Measurements from ENCODE around the gene HIVEP2.

The HIVEP2 gene

DNA sequence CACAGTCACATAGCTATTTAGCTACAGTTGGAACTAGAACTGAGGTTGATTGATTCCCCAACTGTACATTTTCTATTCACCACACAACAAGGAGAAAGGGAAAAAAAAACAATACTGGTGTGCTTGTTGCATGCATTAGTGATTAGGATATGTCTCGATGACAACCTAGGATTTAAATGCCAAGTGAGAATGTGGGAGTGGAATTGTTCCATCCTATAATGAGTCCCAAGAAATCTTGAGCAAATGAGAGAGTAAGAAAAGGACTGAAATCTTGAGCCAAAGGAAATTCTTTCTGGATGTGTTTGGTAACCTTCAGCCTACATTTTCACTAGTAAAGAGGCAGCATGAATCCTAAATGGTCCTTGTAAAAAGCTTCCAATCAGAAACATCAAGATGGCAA lies 232.7 kb downstream of the HIVEP2 start:
- DNase-seq (ENCODE audit: low read depth, low spot score), result no peak
- H3K4me3 ChIP-seq (ENCODE audit: low read depth, low read length), result no peak overlapping the region
- TF ChIP-seq, protein P1, sequence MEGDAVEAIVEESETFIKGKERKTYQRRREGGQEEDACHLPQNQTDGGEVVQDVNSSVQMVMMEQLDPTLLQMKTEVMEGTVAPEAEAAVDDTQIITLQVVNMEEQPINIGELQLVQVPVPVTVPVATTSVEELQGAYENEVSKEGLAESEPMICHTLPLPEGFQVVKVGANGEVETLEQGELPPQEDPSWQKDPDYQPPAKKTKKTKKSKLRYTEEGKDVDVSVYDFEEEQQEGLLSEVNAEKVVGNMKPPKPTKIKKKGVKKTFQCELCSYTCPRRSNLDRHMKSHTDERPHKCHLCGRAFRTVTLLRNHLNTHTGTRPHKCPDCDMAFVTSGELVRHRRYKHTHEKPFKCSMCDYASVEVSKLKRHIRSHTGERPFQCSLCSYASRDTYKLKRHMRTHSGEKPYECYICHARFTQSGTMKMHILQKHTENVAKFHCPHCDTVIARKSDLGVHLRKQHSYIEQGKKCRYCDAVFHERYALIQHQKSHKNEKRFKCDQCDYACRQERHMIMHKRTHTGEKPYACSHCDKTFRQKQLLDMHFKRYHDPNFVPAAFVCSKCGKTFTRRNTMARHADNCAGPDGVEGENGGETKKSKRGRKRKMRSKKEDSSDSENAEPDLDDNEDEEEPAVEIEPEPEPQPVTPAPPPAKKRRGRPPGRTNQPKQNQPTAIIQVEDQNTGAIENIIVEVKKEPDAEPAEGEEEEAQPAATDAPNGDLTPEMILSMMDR (IDR thresholded peaks at IDR 0.05; ENCODE audit: low read depth, low read length), result no peak
- in situ Hi-C loops (cut with HindIII; ENCODE audit: low sequenced_read_pairs), result no loop called here

GRCh38 chr6:142708651-142709050 lies 236.3 kb downstream of the HIVEP2 start:
- no peak for DNase-seq (ENCODE audit: low read depth, low spot score)
- H3K4me3 ChIP-seq (ENCODE audit: low read depth, low read length), result no peak overlapping the region
- TF ChIP-seq, protein P1 (IDR thresholded peaks at IDR 0.05; ENCODE audit: low read depth, low read length), result no peak
- in situ Hi-C loops (cut with HindIII; ENCODE audit: low sequenced_read_pairs), result no loop called here

DNA sequence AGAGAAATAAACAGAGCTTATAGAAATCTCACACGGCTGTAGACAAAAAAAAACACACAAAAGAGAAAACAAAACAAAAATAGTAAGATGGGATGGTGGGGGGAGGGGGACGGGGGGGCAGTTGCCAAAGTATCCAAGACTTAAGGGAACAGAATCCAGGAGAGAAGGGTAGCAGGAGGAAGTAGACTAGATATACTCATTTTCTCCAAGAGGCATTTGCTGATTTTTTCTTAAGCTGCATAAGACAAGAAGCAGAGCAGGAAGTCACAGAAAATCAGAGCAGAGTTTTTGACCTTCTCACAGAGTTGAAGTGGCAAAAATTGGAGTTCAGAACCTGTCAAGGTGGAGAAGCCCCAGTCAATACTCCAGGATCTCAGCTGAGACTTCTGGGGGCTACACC lies 237.7 kb downstream of the HIVEP2 start:
- no peak overlapping the region for H3K4me3 ChIP-seq (ENCODE audit: low read depth, low read length)
- TF ChIP-seq, protein P1 (IDR thresholded peaks at IDR 0.05; ENCODE audit: low read depth, low read length), result no peak
- in situ Hi-C loops (cut with HindIII; ENCODE audit: low sequenced_read_pairs), result no loop called here
- no peak for DNase-seq (ENCODE audit: low read depth, low spot score)

- in situ Hi-C loops (cut with HindIII; ENCODE audit: low sequenced_read_pairs), result no loop called here
- no peak for DNase-seq (ENCODE audit: low read depth, low spot score)
- H3K4me3 ChIP-seq (ENCODE audit: low read depth, low read length), result no peak overlapping the region
- TF ChIP-seq, protein P1 (IDR thresholded peaks at IDR 0.05; ENCODE audit: low read depth, low read length), result no peak
These were observed 238.8 kb downstream of the HIVEP2 start for GRCh38 chr6:142706210-142706609.

GRCh38 chr6:142705054-142705453 lies 239.9 kb downstream of the HIVEP2 start:
- no peak for DNase-seq (ENCODE audit: low read depth, low spot score)
- H3K4me3 ChIP-seq (ENCODE audit: low read depth, low read length), result no peak overlapping the region
- in situ Hi-C loops (cut with HindIII; ENCODE audit: low sequenced_read_pairs), result no loop called here
- TF ChIP-seq, protein P1 (IDR thresholded peaks at IDR 0.05; ENCODE audit: low read depth, low read length), result no peak

GRCh38 chr6:142702501-142703460 lies 242.2 kb downstream of the HIVEP2 start:
- TF ChIP-seq, protein P1 (IDR thresholded peaks at IDR 0.05; ENCODE audit: low read depth, low read length), result no peak
- no peak overlapping the region for H3K4me3 ChIP-seq (ENCODE audit: low read depth, low read length)
- no peak for DNase-seq (ENCODE audit: low read depth, low spot score)
- in situ Hi-C loops (cut with HindIII; ENCODE audit: low sequenced_read_pairs), result no loop called here
